SIG-M5 treated with dmso at 0.1 percent for 504 hours (cell line): ENCODE results near the gene CADPS.
A peak's percentile ranks its signal among the peaks of the same experiment; 100 is the strongest.

Experiments used
- DNase-seq: peaks from one replicate; lab custom pipeline; 2025; ENCODE audit not compliant: unreplicated experiment; lab: John Stamatoyannopoulos, UW

CADPS gene

DNA sequence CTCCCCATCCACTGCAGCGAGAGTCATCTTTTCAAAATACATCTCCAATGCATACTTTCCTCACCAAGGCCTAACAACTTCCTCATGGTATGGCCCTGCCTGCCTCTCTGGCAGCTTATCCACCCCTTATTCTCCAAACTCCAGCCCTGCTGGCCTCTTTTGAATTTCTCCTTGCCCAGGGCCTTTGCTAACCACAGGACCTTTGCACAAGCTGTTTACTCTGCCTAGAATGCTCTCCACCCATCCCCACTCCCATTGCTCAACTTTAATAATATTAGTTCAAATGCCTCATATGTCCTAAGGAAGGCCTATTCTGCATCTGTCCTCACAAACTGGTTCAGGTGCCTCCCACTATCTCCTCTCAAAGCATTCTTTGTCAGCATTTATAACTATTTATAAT is 230.7 kb downstream of the CADPS start:
- no peak for DNase-seq

DNA sequence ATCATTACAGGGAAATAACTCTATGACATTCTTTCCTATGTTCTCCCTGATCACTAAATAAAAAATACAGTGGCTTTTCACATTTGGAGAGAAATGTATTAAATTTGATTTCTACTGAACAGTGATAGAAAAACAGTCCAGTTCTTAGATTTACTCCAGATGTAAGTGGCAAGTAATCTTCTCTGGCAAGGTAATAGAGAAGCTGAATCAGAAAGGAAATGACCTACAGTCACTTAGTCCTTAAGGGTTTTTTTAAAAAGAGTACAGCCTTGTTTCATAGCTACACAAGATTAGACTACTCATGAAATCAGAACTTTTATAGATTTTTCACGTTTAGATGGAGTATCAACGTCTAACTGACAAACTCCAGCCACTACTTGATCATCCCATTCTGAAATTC is 236.9 kb downstream of the CADPS start:
- DNase-seq = no peak

DNA sequence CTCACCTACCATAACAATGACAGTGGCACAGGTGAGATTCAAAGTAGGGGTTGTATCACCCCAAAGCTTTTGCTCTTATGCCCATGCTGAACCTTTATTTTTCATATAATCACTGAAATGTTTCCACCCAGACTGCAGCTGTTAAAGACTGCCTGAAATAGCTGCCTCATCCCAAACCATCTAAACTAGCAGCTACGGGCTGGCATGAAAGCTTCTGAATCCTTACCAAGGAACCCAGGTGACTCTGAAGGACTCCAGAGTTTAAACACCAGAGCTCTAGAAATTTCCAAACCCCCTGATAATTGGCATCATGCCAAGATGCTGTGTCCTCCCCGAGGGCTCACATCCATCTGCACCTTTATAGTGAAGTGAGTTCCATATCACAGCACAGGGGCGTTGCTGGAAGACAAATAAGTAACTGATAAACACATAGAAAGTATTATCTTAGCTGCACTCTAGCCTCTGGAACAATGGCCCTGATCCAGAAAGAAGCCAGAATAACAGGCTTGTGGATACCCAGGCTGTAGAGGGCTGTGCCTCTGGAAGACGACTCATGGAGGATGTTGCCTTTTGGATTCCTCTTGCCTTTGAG is 238.9 kb downstream of the CADPS start:
- DNase-seq = no peak

DNA sequence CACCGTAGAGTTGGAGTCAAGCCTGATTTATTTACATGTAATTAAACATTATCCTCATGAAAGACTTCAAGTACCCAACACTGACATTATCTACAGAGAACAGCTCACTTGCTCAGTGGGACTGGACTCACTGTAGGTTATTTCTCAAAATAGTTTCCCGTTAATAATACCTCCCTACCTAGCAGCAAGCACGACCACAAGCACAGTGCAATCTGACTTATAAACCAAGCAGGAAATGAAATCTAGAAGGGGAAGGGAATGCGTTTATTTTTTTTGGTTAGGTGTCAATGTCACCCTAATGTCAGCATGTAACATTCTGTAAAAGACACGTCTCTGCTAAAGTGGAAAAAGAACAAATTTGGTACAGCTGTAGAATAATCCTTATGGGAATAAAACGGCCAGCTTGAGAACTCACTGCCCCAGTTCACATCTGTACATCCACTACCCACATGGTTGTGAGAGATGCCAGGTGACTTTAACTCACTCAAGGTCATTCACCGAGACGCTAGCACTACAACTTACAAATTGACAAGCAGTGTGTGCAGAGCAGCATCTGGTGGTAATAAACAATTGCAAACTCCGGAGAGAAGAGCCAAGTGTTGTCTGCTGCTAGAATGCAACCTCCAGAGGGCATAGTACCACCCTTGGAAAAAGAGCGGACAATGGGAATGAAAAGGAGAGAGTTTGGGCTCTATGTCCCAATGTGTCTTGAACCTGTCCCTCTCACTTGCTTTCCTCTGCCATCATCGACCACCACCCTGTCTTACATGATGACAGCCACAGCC is 242.5 kb downstream of the CADPS start:
- DNase-seq = peak; percentile 24

DNA sequence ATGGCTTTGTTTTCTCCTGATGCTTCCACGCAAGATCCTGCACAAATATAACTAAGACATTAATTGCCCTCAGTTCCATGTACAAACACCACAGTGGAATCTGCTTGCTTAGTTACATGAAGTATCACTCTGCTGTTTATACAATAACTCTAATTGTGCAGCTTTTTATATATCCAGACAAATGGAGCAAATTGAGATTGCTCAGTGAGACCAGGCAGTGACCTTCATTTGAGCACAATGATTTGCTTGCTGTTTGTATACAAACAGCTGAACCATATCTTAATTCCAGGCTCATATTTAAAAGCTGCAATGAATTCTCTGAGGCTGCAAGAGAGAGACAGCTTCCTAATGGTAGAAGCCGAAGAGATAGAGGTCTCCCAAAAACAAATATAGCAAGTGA is 243.7 kb downstream of the CADPS start:
- no peak for DNase-seq

DNA sequence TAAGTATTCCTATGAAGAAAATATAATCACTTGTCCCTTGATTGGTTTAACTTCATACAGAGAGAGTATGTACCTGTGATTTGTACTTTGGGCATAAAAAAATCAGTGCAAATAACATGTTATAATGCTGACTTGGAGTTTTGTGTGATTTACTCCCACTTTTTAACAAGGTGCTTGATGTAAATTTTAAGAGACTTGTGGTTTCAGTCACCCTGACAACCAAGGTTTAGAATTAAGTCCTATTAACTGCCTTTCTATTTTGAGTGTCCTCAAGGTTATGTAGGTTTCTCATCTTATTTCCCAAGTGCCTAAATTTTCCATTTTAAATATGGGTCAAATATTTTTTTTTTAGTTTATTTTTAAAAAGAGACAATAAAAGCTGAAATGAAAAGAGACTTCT is 244.6 kb downstream of the CADPS start:
- no peak for DNase-seq

DNA sequence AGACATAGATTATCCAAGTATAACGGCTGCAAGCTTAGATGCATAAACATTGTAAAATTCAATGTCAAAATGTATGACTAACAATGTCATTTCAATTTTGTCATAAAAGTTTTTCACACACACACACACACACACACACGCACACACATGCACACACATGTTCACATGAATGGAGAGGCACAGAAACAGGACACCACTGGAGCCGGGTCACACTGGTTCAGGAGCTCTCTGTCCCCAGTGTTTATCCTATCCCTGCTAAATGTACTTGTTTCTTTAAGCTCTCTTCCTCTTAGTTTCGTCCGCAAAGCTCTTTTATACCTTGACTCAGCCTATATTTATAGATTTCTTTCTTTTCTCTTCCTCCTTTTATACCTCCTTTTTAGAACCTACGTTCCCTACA is 249.9 kb downstream of the CADPS start:
- no peak for DNase-seq

DNA sequence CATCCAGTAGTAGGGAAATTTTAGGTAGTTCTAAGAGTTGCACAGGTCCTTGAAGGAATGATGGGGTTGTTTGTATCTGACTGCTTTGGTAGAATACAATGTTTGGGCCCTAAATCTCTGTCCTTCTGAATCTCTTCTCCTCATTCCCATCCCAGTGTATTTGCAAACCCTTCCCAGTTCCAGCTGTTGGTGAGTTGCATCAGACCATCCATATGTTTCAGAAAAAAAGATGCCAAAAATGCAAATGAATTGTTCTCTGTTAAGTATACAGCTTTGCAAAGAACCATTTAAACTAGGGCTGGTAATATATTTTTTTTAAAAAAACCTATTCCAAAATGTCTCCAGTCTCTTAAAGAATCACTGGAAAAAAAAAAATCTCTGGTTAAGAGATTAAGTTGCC is 251.0 kb downstream of the CADPS start:
- no peak for DNase-seq

DNA sequence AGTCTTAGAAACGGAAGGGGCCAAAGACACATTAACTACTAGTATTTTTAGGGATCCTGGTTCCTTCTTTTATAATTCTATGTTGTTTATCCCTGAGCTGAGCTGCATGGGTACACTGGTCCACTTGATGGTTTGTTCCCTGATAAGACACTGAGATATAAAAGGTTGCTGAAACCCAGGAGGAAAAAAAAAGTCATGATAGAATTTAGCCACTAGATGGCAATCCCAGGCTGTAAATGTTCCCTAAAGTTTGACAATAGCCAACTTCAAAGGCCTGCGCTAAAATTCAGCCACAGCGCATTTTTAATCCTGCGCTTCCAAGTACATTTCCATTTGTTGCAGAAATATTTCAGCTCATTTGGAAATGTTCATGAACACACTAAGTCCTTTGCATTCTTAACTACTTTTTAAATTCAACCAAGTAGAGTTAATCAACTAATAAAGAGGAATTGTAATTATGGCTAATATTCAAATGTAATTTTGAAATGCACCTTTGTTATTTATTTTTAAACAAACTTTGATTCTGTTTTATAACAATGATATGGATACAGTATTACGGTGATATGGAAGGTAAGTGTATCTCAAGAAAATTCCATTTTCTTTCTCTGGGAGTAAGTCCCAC is 252.6 kb downstream of the CADPS start:
- DNase-seq = peak; percentile 88

DNA sequence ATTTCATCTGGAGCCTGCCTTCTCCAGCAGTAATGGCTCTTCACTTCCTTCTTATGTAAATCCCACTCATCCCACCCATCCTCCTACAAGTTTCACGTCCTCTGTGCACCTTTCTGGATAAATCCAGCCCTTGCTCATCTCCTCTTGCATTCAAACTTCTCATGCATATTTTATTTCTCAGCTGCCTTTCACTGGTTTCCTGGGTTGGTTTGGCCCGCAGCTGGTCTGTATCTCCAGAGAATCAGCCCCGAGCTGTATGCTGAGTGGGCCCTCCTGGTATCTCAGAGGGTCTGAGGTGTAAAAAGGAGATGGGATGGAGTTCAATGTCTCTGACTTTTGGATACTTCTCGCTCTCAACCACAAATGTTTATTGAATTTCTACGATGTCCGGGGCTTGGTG is 253.3 kb downstream of the CADPS start:
- DNase-seq = no peak

DNA sequence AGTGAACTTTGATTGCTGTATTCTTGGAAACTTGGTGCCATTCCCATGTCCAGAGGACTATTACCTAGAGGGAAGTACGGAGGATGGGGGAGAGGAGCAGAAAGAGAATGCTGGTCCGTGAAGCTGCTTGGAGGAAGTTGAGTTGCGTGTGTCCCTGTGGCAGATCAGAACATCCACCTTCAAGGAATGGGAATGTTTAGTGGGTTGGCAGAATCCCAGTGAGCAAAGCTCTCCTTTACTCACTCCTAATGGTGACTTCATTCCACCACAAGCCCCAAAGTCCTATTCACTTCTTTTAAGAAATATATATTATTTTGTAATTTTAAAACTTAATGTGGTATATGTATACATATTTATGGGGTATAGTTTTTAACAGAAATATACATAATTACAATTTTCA is 254.0 kb downstream of the CADPS start:
- no peak for DNase-seq

DNA sequence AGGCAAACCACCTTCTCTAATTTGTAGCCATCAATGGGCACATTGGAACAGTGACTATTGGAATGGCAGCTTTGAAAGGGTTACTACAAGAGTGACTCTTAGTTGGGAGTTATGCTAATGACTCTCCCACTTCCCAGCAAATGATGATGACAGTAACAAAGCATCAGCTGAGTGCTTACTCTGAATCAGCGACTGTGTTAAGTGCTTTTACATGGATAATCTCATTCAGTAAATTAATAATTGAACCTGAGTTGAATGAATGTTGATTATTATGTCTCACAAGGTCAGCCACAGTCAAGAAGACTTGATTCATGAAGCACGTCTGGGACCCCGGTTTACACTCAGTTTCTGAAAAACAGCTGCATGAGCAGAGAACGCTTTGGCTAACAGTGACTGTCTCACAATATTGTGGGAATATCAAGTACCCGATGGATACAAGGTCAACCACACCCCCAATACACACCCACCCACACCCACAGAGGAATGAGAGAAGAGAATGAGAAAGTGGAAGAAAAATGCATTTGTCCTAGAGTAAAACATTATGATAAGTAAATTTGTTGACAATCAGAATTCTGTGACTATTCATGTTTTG is 259.9 kb downstream of the CADPS start:
- DNase-seq = no peak

DNA sequence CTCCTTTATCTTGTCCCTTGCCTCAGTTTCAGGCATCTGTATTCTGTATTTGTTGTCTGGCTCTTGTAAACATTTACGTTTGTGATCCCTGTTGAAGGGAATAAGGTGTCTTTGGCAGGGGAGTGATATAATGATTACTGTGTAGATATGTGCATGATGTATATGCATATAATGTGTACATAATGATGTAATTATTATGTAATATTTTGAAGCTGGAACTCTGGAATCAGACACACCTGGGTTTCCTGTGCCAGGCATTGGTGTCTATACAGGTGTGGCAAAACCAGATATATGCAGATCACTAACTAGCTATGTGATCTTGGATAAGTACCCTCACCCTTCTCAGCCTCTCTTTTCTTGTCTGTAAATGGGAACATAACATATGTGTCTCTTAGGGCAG is 260.7 kb downstream of the CADPS start:
- no peak for DNase-seq

DNA sequence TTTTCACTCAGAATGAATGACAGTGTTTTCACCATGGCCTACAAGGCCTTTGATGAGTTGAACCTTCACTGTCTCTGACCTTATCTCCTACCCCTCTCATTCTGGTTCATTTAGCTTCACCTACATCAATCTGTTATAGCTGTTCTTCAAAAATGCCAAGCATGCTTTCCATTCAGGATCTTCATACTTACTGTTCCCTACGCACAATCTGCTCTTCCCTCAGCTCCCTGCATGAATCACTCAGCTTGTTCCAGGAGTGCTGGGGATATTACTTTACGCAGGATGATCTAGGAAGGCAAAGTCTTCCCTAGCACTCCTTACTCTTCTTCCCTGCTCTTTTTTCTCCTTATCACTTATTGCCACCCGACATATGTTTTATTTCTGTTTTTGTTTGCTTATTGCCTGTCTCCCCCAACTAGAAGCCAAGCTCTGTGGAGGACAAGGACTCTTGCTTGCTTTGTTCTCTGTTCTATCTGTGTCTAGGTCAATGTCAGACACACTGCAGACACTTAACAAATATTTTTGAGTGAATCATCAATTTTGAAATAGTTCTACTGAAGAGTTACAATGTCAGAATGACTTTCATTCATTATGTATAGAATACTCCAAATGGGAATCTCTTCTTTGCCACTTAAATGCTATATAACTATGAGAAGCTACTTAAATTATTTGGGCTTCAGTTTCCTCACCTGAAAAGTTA is 263.5 kb downstream of the CADPS start:
- no peak for DNase-seq

DNA sequence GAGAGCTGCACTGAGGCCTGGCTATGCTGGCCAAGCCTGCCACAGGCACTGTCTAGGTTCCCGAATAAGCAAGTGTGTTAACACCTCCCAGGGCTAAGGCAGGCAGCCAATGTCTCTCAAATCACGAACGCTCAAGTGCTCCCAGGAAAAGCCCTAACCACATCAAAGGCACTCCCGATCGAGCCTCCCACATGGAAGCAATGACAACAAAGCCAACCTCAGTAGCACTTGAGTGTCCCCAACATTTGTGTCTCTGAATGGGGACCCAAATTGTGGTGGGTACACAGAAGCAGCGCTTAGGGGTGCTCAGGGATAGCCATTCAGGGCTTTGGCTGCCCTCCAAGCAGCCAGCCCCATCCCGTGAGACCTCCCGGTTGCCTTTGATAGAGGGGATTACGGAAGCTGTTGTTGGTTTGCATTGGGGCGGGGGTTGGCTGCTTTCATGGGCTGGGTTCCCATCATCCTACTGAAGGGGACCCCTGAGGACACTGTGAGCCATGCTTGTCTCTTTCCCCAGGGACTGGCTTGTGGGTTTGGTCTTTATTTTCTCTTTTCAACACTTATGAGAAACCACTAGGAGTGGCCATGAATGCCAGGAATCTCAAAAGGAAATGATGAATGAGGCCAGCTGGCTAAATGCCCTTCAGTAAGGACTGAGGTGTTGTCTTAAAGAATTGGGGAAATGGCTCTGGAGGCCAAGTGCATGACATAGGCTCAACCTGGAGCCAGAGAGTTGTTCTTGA is 267.8 kb downstream of the CADPS start:
- no peak for DNase-seq

DNA sequence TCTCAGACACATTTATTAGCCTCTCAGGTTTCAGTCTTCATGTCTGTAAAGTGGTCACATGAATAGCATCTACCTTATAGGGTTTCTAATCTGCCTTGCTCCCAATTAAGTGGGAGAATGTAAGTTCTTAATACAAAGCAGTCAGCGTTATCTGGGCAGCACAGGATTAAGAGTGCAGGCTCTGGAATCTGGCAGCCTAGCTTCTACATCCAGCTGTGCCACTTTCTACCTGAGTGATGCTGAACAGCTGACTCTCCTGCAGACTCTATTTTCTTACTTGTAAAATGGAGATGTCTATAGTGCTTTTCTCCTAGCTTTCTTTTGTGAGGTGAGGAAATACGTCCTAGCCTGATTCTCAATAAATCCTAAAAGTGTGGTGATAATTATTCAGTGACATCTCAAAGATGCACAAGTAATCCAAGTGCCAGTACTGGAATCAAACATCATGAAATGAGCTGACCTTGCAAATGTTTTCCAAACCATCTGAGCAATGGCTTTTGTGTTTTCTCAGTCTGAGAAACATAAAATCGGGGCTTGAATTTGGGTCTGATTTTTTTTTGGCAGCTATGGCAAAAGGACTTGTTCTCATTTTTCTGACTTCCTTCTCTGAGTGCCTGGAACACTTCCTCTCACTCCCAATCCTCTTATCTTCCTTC is 269.7 kb downstream of the CADPS start:
- no peak for DNase-seq

DNA sequence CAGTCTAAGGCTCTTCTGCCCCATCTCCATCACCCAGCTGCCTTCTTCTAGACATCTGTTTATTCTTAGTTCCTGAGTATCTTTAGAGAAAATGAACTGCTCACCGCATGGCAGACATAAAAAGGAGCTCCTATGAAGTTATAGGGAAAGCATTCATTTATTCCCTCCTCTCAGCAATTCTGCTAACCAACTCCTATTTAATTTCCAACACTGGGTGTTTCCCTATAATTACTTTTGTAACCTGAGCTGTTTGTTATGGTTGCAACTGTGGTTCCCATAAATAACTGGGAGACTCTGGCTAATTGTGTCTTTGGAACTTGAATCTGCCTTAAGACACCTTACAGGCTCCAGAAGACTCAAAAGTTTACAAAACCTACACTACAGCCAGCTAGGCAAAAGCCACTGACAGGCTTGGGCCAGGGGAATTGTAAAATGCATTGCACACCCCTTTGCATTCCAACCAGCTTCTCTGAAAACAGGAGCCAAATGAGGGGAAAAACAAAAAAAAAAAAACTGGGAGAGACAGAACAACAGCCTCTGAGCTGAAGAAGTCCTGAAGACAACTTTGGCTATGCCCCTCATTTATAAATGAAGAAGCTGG is 270.4 kb downstream of the CADPS start:
- DNase-seq = no peak

DNA sequence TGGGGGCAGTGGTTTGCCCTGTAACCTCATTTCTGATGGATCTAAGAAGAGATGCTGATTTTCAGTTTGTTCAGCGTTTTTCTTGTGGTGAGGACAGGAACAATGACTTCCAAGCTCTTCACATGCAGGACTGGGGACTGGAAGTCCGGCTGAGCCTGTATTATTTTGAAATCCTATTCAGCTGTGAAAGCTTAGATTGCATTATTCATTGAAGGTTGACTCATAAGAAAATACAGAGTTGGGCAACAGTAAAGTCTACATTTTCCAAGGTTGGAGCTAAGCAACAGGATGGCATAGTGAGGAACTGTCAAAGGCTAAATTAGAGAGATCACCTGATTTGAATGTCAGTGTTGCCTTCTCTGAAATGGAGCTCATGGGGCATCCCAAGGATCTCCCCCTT is 270.9 kb downstream of the CADPS start:
- peak; percentile 54 for DNase-seq

DNA sequence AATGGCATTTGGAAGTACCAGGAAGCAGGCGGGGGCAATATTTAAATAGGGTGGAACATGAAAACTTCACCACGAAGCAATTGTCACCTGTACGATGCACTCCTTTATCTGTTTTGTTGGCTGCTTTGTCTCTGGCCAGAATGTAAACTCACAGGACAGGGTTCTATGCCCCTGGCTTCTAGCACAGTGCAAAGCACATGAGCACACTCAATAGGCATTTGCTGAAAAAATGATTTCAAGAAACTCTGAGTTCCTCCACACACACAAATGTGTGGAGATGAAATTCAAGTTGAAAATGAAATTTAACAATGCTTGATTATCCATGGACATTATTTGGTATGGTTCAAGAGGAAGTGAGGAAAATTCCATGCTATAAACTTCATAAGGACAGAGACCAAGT is 272.2 kb downstream of the CADPS start:
- DNase-seq = no peak
